HUES6 (cell line): ENCODE measurements around the gene POU6F2.
"Not testable (repeated sequence)": the region's sequence is repeated elsewhere in the genome, so short reads cannot be mapped to it uniquely, and the experiment has no call there.

Source experiments
- H3K27ac ChIP-seq: 2 replicates; pipeline ENCODE4 v1.7.0; 2013; ENCODE audit warnings: low read depth, mild to moderate bottlenecking, low read length, inconsistent platforms
- H3K27me3 ChIP-seq: 2 replicates; pipeline ENCODE4 v1.6.1; 2013; ENCODE audit warnings: low read length; ENCODE audit not compliant: control insufficient read depth, insufficient read depth
- H3K36me3 ChIP-seq: 2 replicates; pipeline ENCODE4 v1.6.1; 2013; ENCODE audit warnings: low read length; ENCODE audit not compliant: control insufficient read depth, insufficient read depth
- H3K4me1 ChIP-seq: 2 replicates; pipeline ENCODE4 v1.6.1; 2013; ENCODE audit warnings: low read length; ENCODE audit not compliant: control insufficient read depth, insufficient read depth
- H3K4me3 ChIP-seq: 2 replicates; pipeline ENCODE4 v1.5.1; 2013; ENCODE audit warnings: low read depth, low read length
- H3K9ac ChIP-seq: one replicate; pipeline ENCODE4 v1.6.1; 2013; ENCODE audit warnings: mild to moderate bottlenecking, low read length
- H3K9me3 ChIP-seq: 2 replicates; pipeline ENCODE4 v1.6.1; 2013; ENCODE audit warnings: low read depth, low read length; ENCODE audit not compliant: control insufficient read depth, insufficient read depth

Gene POU6F2

DNA sequence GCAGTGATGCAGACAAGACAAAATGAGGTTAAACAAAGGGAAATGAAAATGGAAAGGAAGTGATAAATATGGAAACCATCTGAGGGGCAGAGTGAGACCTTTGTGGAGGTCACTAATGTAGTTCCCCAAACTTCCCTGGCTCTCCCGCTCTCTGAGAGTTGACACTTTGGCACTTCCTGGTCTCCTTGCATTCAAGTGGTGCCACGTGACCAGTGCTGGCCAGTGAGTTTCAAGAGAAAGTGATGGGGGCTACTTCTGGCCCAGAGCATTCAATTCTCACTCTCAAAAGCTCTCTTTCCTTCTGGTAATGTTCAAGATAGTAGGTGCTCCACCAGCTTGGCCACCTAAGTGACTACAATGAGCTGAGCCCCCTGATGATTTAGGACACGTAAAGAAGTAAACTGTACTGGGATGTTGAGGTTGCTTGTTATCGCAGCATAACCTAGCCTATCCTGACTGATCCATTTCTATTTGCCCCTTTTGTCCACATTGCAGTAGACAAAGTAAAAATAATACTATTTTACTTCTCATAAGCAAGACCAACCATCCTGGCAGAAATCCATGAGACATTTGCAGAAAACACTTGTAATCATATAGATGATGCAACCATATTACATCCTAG is 346.5 kb downstream of the POU6F2 start:
- H3K9me3 ChIP-seq: peaks cover 8% of the 10 kb centered on the region
- no peaks in the 10 kb centered on the region; the same call in 1 of the 2 replicates for H3K4me1 ChIP-seq
- no peak overlapping the region for H3K4me3 ChIP-seq
- no peak overlapping the region for H3K9ac ChIP-seq
- no peak overlapping the region for H3K27ac ChIP-seq
- H3K27me3 ChIP-seq: no peaks in the 10 kb centered on the region
- no peaks in the 10 kb centered on the region for H3K36me3 ChIP-seq

DNA sequence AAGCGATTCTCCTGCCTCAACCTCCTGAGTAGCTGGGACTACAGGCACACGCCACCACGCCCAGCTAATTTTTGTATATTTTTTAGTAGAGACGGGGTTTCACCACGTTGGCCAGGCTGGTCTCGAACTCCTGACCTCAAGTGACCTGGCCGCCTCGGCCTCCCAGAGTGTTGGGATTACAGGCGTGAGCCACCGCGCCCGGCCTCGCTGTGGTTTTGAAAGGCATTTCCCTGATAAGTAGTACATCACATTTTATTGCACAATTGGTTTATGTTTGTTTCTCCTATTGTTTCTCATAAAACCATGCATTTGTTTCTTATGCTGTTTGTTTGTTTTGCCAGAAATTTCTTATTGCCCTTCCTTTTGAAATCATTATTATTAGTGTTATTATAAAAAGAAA is 353.9 kb downstream of the POU6F2 start:
- H3K4me1 ChIP-seq: peaks cover 15% of the 10 kb centered on the region
- H3K9me3 ChIP-seq, H3K9ac ChIP-seq, H3K27ac ChIP-seq, H3K36me3 ChIP-seq, H3K27me3 ChIP-seq, H3K4me3 ChIP-seq: not testable (repeated sequence)

DNA sequence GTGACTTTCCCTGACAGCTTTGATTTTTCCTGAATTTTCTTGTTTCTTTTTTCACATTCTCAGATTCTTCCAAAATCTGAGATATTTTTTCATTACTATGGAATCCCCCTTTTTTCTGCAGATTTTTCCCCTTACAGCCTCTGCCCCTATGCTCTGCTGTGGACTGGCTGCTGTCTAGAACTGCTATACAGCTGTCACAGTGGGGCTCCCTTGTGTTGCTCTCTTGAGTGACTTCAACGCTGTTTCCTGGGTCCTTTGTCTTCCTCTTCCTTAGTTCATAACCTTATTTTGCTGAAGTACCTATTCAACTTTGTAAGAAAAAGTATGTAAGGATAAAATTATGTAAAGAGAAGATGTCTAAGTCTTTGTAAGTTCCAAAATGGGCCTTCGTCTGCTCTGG is 354.4 kb downstream of the POU6F2 start:
- H3K27ac ChIP-seq: no peak overlapping the region
- H3K9ac ChIP-seq: no peak overlapping the region
- no peaks in the 10 kb centered on the region for H3K36me3 ChIP-seq
- peaks cover 15% of the 10 kb centered on the region for H3K4me1 ChIP-seq
- no peaks in the 10 kb centered on the region for H3K27me3 ChIP-seq
- no peaks in the 10 kb centered on the region for H3K9me3 ChIP-seq
- no peak overlapping the region for H3K4me3 ChIP-seq

DNA sequence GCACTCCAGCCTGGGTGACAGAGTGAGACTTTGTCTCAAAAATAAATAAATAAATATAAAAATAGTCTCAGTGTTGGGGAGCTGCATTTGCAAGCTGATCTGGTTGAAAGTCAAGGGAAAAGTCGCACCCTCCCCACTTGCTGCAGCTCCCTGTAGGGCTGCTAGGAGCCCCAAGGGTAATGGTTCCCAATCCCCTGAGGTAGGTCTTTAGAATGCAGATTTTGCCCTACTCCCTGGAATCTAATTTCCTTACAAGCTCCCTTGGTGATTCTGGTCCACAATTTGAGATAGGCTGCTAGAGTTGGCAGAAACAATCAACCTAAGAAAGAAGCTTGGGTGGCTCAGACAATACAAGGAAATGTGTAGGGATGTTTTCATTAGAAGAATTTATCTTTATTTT is 356.0 kb downstream of the POU6F2 start:
- peaks cover 15% of the 10 kb centered on the region for H3K4me1 ChIP-seq
- H3K9me3 ChIP-seq: no peaks in the 10 kb centered on the region
- no peaks in the 10 kb centered on the region for H3K36me3 ChIP-seq
- H3K27ac ChIP-seq: no peak overlapping the region
- H3K27me3 ChIP-seq: no peaks in the 10 kb centered on the region
- H3K9ac ChIP-seq: no peak overlapping the region
- no peak overlapping the region for H3K4me3 ChIP-seq

DNA sequence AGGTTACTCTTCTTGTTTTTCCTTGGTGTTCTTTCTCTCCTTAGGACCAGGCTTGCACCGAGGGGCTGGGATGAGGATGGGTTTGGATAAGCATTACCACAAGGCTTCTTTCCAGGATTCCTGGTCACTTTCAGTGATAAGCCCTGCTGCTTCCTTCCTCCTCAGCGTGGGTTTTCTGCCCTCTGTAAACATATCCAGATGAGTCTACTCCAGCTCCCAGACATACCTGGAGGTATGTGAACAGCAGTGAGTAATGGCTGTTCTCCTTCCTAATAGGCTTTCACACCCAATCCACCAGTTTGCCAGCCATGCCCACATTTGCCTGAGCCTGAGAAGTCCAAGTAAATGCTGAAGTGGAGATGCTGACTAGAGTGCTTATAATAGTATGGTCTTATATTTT is 358.7 kb downstream of the POU6F2 start:
- H3K4me1 ChIP-seq: peaks cover 15% of the 10 kb centered on the region
- no peaks in the 10 kb centered on the region for H3K36me3 ChIP-seq
- H3K9me3 ChIP-seq: no peaks in the 10 kb centered on the region
- H3K27ac ChIP-seq: no peak overlapping the region
- H3K9ac ChIP-seq: no peak overlapping the region
- H3K4me3 ChIP-seq: no peak overlapping the region
- H3K27me3 ChIP-seq: no peaks in the 10 kb centered on the region

DNA sequence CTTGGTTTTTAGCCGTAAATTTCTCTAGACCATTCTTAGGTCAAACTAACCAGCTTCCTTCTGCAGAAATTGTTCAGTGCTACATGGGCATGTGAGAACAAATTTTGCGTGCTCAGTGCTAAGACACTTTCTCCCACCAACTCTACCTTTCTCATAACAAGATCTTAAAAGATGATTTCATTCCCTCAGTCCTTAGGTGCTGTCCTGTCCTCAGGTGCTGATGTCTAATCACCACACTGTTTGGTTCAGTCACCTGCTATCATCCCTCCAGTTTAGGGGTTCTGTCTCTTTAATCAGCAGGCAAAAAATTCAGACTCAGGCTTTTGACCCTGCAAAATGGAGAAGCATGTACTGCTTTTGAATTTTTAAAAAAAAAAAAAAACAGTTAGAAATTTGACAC is 361.0 kb downstream of the POU6F2 start:
- H3K27ac ChIP-seq: no peak overlapping the region
- H3K9ac ChIP-seq: no peak overlapping the region
- no peaks in the 10 kb centered on the region for H3K9me3 ChIP-seq
- no peaks in the 10 kb centered on the region for H3K27me3 ChIP-seq
- H3K4me1 ChIP-seq: peaks cover 7% of the 10 kb centered on the region
- H3K36me3 ChIP-seq: no peaks in the 10 kb centered on the region
- no peak overlapping the region for H3K4me3 ChIP-seq

DNA sequence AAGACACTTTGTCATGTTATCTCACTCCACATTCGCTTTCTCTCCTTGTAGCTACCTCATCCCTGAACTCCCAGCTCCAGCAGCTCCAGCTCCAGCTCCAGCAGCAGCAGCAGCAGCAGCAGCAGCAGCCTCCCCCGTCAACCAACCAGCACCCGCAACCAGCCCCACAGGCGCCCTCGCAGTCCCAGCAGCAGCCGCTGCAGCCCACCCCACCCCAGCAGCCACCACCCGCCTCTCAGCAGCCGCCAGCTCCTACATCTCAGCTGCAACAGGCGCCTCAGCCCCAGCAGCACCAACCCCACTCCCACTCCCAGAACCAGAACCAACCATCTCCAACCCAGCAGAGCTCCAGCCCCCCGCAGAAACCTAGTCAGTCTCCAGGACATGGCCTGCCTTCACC is 361.9 kb downstream of the POU6F2 start:
- H3K27ac ChIP-seq: no peak overlapping the region
- H3K9ac ChIP-seq: no peak overlapping the region
- no peaks in the 10 kb centered on the region; the same call in 1 of the 2 replicates for H3K4me1 ChIP-seq
- no peaks in the 10 kb centered on the region for H3K27me3 ChIP-seq
- H3K9me3 ChIP-seq: no peaks in the 10 kb centered on the region
- no peak overlapping the region for H3K4me3 ChIP-seq
- H3K36me3 ChIP-seq: no peaks in the 10 kb centered on the region

DNA sequence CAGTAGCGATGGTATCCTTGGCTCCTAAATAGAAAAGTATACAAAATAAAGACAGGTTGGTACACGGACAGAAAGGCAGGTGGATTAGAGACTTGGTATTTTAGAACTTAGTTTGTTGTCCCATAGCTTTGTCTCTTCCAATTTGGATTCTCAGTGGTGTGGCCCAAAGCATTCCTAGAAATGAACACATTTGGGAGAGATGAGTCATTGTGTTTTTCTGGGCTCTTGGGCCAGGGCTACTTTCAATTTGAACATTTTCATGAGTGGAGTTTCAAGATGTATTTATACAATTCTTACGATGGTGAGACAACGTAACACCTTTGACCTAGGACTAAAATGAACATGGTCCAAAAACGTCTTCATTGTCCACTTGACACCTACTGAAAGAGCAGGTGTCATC is 363.4 kb downstream of the POU6F2 start:
- Histone ChIP-seq H3K9ac (no peak overlapping the region), H3K4me3 (no peak overlapping the region), H3K27ac (no peak overlapping the region), H3K36me3 (no peaks in the 10 kb centered on the region), H3K27me3 (no peaks in the 10 kb centered on the region), H3K9me3 (no peaks in the 10 kb centered on the region), H3K4me1 (no peaks in the 10 kb centered on the region; the same call in 1 of the 2 replicates)

DNA sequence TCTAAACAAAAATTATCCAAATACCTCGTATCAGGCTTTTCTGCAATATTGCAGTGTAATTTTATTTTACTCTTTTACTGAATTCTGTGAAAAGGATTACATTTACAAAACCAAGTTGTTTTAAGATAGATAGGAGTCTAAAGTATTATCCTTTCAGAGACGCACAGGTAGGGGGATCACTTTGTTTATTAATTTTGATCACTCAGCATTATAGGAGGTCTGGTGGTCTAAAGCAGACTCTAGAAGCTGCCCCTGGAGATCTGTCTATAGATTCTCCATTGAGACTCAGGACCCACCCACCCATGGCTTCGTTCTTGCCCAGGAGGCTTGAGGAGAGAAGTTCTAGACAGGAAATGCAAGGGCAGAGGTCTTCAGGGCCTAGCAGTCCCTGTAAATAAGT is 365.1 kb downstream of the POU6F2 start:
- H3K27ac ChIP-seq: peak overlapping the region; percentile 50; the same call in 1 of the 2 replicates
- H3K4me3 ChIP-seq: no peak overlapping the region
- H3K36me3 ChIP-seq: no peaks in the 10 kb centered on the region
- H3K9ac ChIP-seq: no peak overlapping the region
- no peaks in the 10 kb centered on the region; the same call in 1 of the 2 replicates for H3K4me1 ChIP-seq
- no peaks in the 10 kb centered on the region for H3K9me3 ChIP-seq
- no peaks in the 10 kb centered on the region for H3K27me3 ChIP-seq

DNA sequence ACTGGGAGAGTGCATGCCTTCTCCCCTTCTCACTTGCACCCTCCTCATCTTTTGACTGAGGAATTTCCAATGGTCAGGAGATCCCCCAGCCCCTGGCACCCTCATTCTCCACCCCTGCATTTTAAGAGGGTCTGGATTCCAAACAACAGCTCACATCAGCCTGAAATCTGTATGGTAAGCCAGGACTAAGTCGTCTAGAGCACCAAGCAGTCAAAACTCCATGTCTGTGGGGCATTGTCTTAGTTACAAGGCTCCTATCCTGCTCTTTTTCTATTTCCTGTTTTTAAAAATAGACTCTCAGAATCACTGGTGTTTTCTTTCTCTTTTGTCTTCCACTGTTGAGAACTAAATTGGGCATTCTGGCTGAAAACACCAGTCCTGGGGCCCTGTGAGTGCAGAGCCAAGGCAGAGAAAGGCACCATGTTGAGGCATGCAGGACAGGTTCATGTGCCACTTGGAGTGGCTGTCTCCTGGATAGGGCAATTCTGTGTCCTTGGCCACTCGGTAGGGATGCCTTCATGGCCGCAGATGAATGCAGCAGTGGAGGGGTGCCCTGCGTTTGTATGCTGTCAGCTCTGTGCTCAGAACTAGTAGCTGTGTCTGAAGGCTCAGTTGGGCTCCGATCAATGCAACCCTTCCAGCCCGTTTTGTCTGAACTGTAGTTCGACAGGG is 371.9 kb downstream of the POU6F2 start:
- no peaks in the 10 kb centered on the region for H3K9me3 ChIP-seq
- no peak overlapping the region for H3K4me3 ChIP-seq
- no peak overlapping the region for H3K9ac ChIP-seq

DNA sequence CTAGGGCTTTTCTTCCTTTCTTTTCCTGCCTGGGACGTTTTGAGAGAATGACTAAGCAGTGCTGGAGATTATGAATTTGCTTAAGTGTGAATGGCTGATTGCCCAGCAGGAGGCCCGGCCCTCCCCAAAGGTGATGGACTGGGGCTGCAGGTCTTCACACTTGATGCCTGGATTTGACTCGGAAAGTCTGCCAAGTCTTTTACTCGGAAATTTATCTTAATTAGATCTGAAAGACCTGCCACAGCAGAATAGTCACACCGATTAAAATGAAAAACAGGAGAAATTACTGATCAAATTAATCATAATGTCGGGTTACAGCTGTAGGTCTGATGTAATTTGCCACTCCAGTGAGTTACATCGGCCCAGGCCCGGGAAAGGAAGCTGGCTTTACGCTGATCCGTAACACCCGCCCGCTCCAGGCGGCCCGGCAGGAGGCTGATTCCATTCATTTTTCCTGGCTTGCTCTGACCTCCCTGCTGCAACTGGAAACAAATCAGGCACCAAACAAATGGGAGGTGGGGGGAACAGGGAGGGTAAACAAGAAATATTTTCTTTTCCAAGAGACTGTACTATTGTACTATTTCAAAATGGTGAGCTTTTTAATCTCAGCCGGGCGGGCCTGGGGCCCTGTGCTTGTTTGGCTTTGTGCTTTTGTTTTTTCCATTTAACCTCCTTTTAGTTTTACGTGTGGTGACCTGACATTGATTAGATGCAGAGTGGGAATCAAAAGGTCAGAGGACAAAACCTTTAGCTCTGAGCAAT is 376.1 kb downstream of the POU6F2 start:
- Histone ChIP-seq H3K27me3 (no peaks in the 10 kb centered on the region), H3K27ac (peak overlapping the region; percentile 78), H3K4me3 (peak overlapping the region; percentile 36), H3K4me1 (peaks cover 49% of the 10 kb centered on the region), H3K9ac (peak overlapping the region; percentile 59), H3K9me3 (no peaks in the 10 kb centered on the region), H3K36me3 (no peaks in the 10 kb centered on the region)

More for the DNA sequence above, 371.9 kb downstream of the POU6F2 start:
- Histone ChIP-seq H3K36me3 (no peaks in the 10 kb centered on the region), H3K27ac (no peak overlapping the region), H3K27me3 (no peaks in the 10 kb centered on the region), H3K4me1 (peaks cover 44% of the 10 kb centered on the region)
